Endothelial cell of umbilical vein (primary cell): Measurements from ENCODE around the gene MACO1. TPM values are rescaled to one million over a fixed set of nuclear protein-coding genes. Genes with fewer than 3 reads are reported as not detected.

ENCODE experiments used
- BruUV-seq: library from RNA; stranded (reverse); fragments of 400-500 nt; replicated peaks from 2 replicates; lab custom pipeline; 2021; lab: Mats Ljungman, UMichigan
- CTCF ChIA-PET: fragments of 300-600, 350-600 bp; sonication (Branson Sonifier 250); formaldehyde crosslinking; loops from one replicate; lab custom pipeline; 2021; ENCODE audit warnings: antibody characterized with exemption, inconsistent platforms; lab: Charles Lee
- POLR2A ChIA-PET: fragments of 300-600, 350-600 bp; sonication (Branson Sonifier 250); formaldehyde crosslinking; loops from one replicate; lab custom pipeline; 2021; ENCODE audit warnings: antibody characterized with exemption, inconsistent platforms; lab: Charles Lee
- DNase-seq: peaks from one replicate; pipeline ENCODE4 v3.0.0-alpha.2; 2011; ENCODE audit warnings: low read depth, low spot score
- FAIRE-seq: peaks from 2 replicates; lab custom pipeline; 2011; peaks lifted over from hg19 to GRCh38; lab: Jason Lieb, UNC
- H2AFZ ChIP-seq: 2 replicates; pipeline ENCODE4 v1.6.0; 2012; ENCODE audit warnings: low read depth, low read length, control low read depth, inconsistent platforms
- H3K27ac ChIP-seq: 2 replicates; pipeline ENCODE4 v1.5.1; 2011; ENCODE audit warnings: low read depth, mild to moderate bottlenecking, control low read depth, low read length, moderate library complexity; ENCODE audit not compliant: insufficient read depth
- H3K27me3 ChIP-seq, 2 experiments: 2 replicates each; pipeline versions ENCODE4 v1.6.0 to v1.6.1; 2011; ENCODE audit warnings: low read length in 2 of 2, mixed read lengths in 1 of 2; ENCODE audit not compliant: control insufficient read depth in 2 of 2, insufficient read depth in 2 of 2
- H3K36me3 ChIP-seq, 2 experiments: 2 replicates in 1 of 2; 3 replicates in 1 of 2; pipeline ENCODE4 v1.5.1; 2011; ENCODE audit warnings: low read length in 2 of 2, mild to moderate bottlenecking in 1 of 2, moderate library complexity in 1 of 2; ENCODE audit not compliant: control insufficient read depth in 2 of 2, insufficient read depth in 2 of 2; ENCODE audit errors: extremely low read depth in 1 of 2
- H3K4me1 ChIP-seq: 3 replicates; pipeline ENCODE4 v1.5.1; 2011; ENCODE audit warnings: mild to moderate bottlenecking, low read length; ENCODE audit not compliant: control insufficient read depth, insufficient read depth; ENCODE audit errors: extremely low read depth
- H3K4me2 ChIP-seq: 2 replicates; pipeline ENCODE4 v1.6.1; 2011; ENCODE audit warnings: low read length, control low read depth, mixed read lengths; ENCODE audit not compliant: insufficient read depth
- H3K4me3 ChIP-seq, 3 experiments: fragments of 200-600 bp in 1 of 3; sonication (generic), shearing (Covaris generic) in 1 of 3; replicated peaks in 1 of 3; 2 replicates each; pipeline ENCODE4 v1.5.1; 2011 to 2016; ENCODE audit warnings: control low read depth in 3 of 3, low read length in 3 of 3, mild to moderate bottlenecking in 2 of 3, inconsistent platforms in 1 of 3, low read depth in 1 of 3, moderate library complexity in 1 of 3; ENCODE audit not compliant: insufficient read depth in 1 of 3
- H3K79me2 ChIP-seq: 2 replicates; pipeline ENCODE4 v1.6.0; 2012; ENCODE audit warnings: low read length, inconsistent platforms; ENCODE audit not compliant: control insufficient read depth, insufficient read depth
- H3K9ac ChIP-seq: replicated peaks from 2 replicates; pipeline ENCODE3; 2011; ENCODE audit warnings: low read length, control low read depth; ENCODE audit not compliant: insufficient read depth; ENCODE audit errors: extremely low read depth
- H3K9me1 ChIP-seq: replicated peaks from 3 replicates; pipeline ENCODE4 v1.6.0; 2011; ENCODE audit warnings: mild to moderate bottlenecking, low read length; ENCODE audit not compliant: control insufficient read depth, insufficient read depth; ENCODE audit errors: extremely low read depth
- H3K9me3 ChIP-seq: replicated peaks from 2 replicates; pipeline ENCODE4 v1.5.1; 2012; ENCODE audit warnings: low read length, inconsistent platforms; ENCODE audit not compliant: control insufficient read depth, insufficient read depth
- H4K20me1 ChIP-seq: replicated peaks from 2 replicates; pipeline ENCODE3; 2011; ENCODE audit warnings: mild to moderate bottlenecking, low read length; ENCODE audit not compliant: control insufficient read depth, insufficient read depth; ENCODE audit errors: extremely low read depth
- EZH2 ChIP-seq: IDR thresholded peaks from 2 replicates; pipeline ENCODE4 v1.6.1; 2012; ENCODE audit warnings: borderline replicate concordance, low read depth, mild to moderate bottlenecking, moderate library complexity, low read length, inconsistent platforms; ENCODE audit not compliant: severe bottlenecking
- FOS ChIP-seq: IDR thresholded peaks from 2 replicates; pipeline ENCODE4 v1.6.1; 2011; ENCODE audit warnings: mild to moderate bottlenecking, low read length, moderate library complexity, borderline replicate concordance; ENCODE audit not compliant: insufficient read depth
- JUN ChIP-seq: IDR thresholded peaks from 2 replicates; pipeline ENCODE4 v1.6.1; 2011; ENCODE audit warnings: borderline replicate concordance, low read depth; ENCODE audit not compliant: insufficient read length, insufficient read depth
- MAX ChIP-seq: IDR thresholded peaks from 2 replicates; pipeline ENCODE4 v1.6.1; 2011; ENCODE audit not compliant: insufficient read depth, insufficient read length
- dilution Hi-C: fragments of 300-500 bp; cut with MboI; formaldehyde crosslinking; loops from one replicate; pipeline ENCODE4 v1.15.0; 2019; ENCODE audit warnings: low sequenced_read_pairs; ENCODE audit not compliant: extremely low pct_ligation_motif_present
- intact Hi-C: fragments of 100-400 bp; cut with micrococcal nuclease; formaldehyde crosslinking; loops from one replicate; pipeline ENCODE4 v1.10.0; 2022
- polyA plus RNA-seq, 4 experiments: library from polyadenylated mRNA; depleted of rRNA in 3 of 4; stranded (reverse) in 3 of 4; unstranded in 1 of 4; fragments of >200 nt; gene quantifications; 2 replicates each; pipeline versions ENCODE4 v1.2.1 to v1.2.3, GENCODE V29; 2011 to 2012; ENCODE audit warnings: missing spikeins in 1 of 4
- total RNA-seq: library from RNA; stranded (reverse); gene quantifications from 2 replicates; pipeline ENCODE4 v1.2.3, GENCODE V29; 2021

The MACO1 gene
- total and polyA plus RNA-seq, 2 donors (not counting 3 experiments of a cell fraction or from before 2014, with no cell fraction given) = 7.7 to 24.4 TPM

GRCh38 chr1:25545767-25546166, 115.1 kb downstream of the MACO1 start:
- FAIRE-seq (no peak), DNase-seq (no peak)
- Histone ChIP-seq H3K4me3 (no peak overlapping the region), H3K9me1 (no peaks in the 10 kb centered on the region), H3K27me3 (no peaks in the 10 kb centered on the region), H3K9ac (no peak overlapping the region), H3K27ac (no peak overlapping the region), H2AFZ (no peak overlapping the region), H3K4me2 (no peak overlapping the region), H4K20me1 (no peaks in the 10 kb centered on the region), H3K36me3 (no peaks in the 10 kb centered on the region), H3K4me1 (peaks cover 28% of the 10 kb centered on the region), H3K9me3 (no peaks in the 10 kb centered on the region), H3K79me2 (peaks cover 2% of the 10 kb centered on the region)
- dilution Hi-C loops = no loop called here
- POLR2A ChIA-PET = no interaction called here
- BruUV-seq = no TSS peak
- intact Hi-C loops = no loop called here
- CTCF ChIA-PET = interaction anchor here (0.6 kb wide), 1 partner anchor 27 kb away, joined by 3 read pairs; no protein-coding TSS in a partner anchor
- no peak for TF ChIP-seq FOS
- no peak for TF ChIP-seq JUN
- no peak for TF ChIP-seq EZH2

GRCh38 chr1:25546193-25546592, 115.5 kb downstream of the MACO1 start:
- Histone ChIP-seq H3K4me1 (peaks cover 33% of the 10 kb centered on the region), H3K79me2 (peaks cover 2% of the 10 kb centered on the region), H3K27ac (no peak overlapping the region), H3K9me3 (no peaks in the 10 kb centered on the region), H3K36me3 (no peaks in the 10 kb centered on the region), H2AFZ (no peak overlapping the region), H3K9me1 (no peaks in the 10 kb centered on the region), H3K27me3 (no peaks in the 10 kb centered on the region), H4K20me1 (no peaks in the 10 kb centered on the region), H3K9ac (no peak overlapping the region), H3K4me2 (no peak overlapping the region), H3K4me3 (no peak overlapping the region)
- ChIA-PET POLR2A (no interaction called here), CTCF (interaction anchor here (0.6 kb wide), 1 partner anchor 27 kb away, joined by 3 read pairs; no protein-coding TSS in a partner anchor)
- BruUV-seq = no TSS peak
- TF ChIP-seq MAX = no peak
- dilution Hi-C loops = no loop called here
- DNase-seq (no peak), FAIRE-seq (peak; percentile 35)
- intact Hi-C loops = no loop called here
